K562 (cell line): ENCODE data around the gene LY6G6F. TPM values are rescaled to one million over a fixed set of nuclear protein-coding genes. Genes with fewer than 3 reads are reported as not detected.

Experiments used
- CHD2 ChIP-seq: IDR thresholded peaks from 2 replicates; pipeline ENCODE4 v1.6.1; 2011; ENCODE audit warnings: low read depth, low read length
- CXXC5 ChIP-seq: fragments of 250-450 bp; sonication (Bioruptor Pico); IDR thresholded peaks from 2 replicates; pipeline ENCODE4 v1.8.0; 2022; ENCODE audit warnings: inconsistent platforms, mild to moderate bottlenecking, moderate library complexity
- DACH1 ChIP-seq: fragments of 450-650 bp; IDR thresholded peaks from 2 replicates; pipeline ENCODE4 v1.6.1; 2018; ENCODE audit not compliant: partially characterized antibody
- ETV1 ChIP-seq: fragments of 450-650 bp; conservative IDR thresholded peaks from 2 replicates; pipeline ENCODE4 v1.6.1; 2016; ENCODE audit warnings: missing genetic modification characterization, control low read depth, low read depth, missing compliant biosample characterization
- FOXA3 ChIP-seq, 2 experiments: fragments of 450-650 bp in 1 of 2; sonication (generic) in 1 of 2; formaldehyde crosslinking; IDR thresholded peaks in 1 of 2; conservative IDR thresholded peaks in 1 of 2; 2 replicates each; pipeline versions ENCODE4 v1.4.0 to v1.8.0; 2020 to 2022; ENCODE audit warnings: mild to moderate bottlenecking in 2 of 2, missing genetic modification reagents in 1 of 2
- HNRNPUL1 ChIP-seq: fragments of 200-400 bp; formaldehyde crosslinking; IDR thresholded peaks from 2 replicates; pipeline ENCODE4 v1.6.1; 2017; ENCODE audit warnings: low read length
- JUN ChIP-seq, 2 experiments: sonication (generic) in 1 of 2; formaldehyde crosslinking in 1 of 2; IDR thresholded peaks; 2 replicates each; pipeline versions ENCODE4 v1.6.1 to v1.8.0; 2012 to 2022; ENCODE audit warnings: borderline replicate concordance in 2 of 2, mild to moderate bottlenecking in 2 of 2, improper control_type of control experiment in 1 of 2, low read depth in 1 of 2, low read length in 1 of 2, missing genetic modification reagents in 1 of 2
- L3MBTL2 ChIP-seq: fragments of 450-650 bp; IDR thresholded peaks from 2 replicates; pipeline ENCODE4 v1.6.1; 2016; ENCODE audit warnings: mild to moderate bottlenecking, moderate library complexity
- MBD1 ChIP-seq: fragments of 250-450 bp; sonication (Bioruptor Pico); IDR thresholded peaks from 2 replicates; pipeline ENCODE4 v1.8.0; 2022; ENCODE audit warnings: inconsistent platforms
- MEIS2 ChIP-seq: fragments of 450-650 bp; IDR thresholded peaks from 2 replicates; pipeline ENCODE4 v1.6.1; 2014; ENCODE audit warnings: mild to moderate bottlenecking; ENCODE audit not compliant: partially characterized antibody
- NFATC3 ChIP-seq: fragments of 450-650 bp; IDR thresholded peaks from 2 replicates; pipeline ENCODE4 v1.6.1; 2017; ENCODE audit warnings: mild to moderate bottlenecking
- NKRF ChIP-seq: fragments of 450-650 bp; IDR thresholded peaks from 2 replicates; pipeline ENCODE4 v1.6.1; 2016; ENCODE audit warnings: borderline replicate concordance
- NR0B1 ChIP-seq: fragments of 450-650 bp; IDR thresholded peaks from one replicate; pipeline ENCODE4 v1.6.1; 2018; ENCODE audit warnings: mild to moderate bottlenecking, moderate library complexity; ENCODE audit not compliant: partially characterized antibody
- PCBP1 ChIP-seq: fragments of 200-400 bp; formaldehyde crosslinking; IDR thresholded peaks from 2 replicates; pipeline ENCODE4 v1.6.1; 2018; ENCODE audit warnings: mild to moderate bottlenecking, low read depth, low read length; ENCODE audit not compliant: poor library complexity, severe bottlenecking
- PHB ChIP-seq: fragments of 250-450 bp; sonication (Bioruptor Pico); IDR thresholded peaks from 2 replicates; pipeline ENCODE4 v1.5.0; 2021
- RBM25 ChIP-seq: fragments of 200-400 bp; formaldehyde crosslinking; IDR thresholded peaks from 2 replicates; pipeline ENCODE4 v1.6.1; 2018; ENCODE audit warnings: low read length, low read depth, moderate library complexity; ENCODE audit not compliant: severe bottlenecking
- RFX5 ChIP-seq: IDR thresholded peaks from 2 replicates; pipeline ENCODE4 v1.6.1; 2011; ENCODE audit warnings: low read depth, mild to moderate bottlenecking, improper control_type of control experiment, low read length
- SETDB1 ChIP-seq: IDR thresholded peaks from one replicate; pipeline ENCODE4 v1.6.1; 2012; ENCODE audit warnings: low read length, control low read depth, inconsistent platforms
- SMARCE1 ChIP-seq: fragments of 450-650 bp; IDR thresholded peaks from 2 replicates; pipeline ENCODE4 v1.7.1; 2016; ENCODE audit warnings: mild to moderate bottlenecking
- SMC3 ChIP-seq: conservative IDR thresholded peaks from 2 replicates; pipeline ENCODE4 v1.6.1; 2011; ENCODE audit warnings: low read depth, low read length, improper control_type of control experiment; ENCODE audit not compliant: insufficient read depth
- U2AF2 ChIP-seq: fragments of 200-400 bp; formaldehyde crosslinking; optimal IDR thresholded peaks from 2 replicates; pipeline ENCODE3; 2017; ENCODE audit warnings: low read depth, mild to moderate bottlenecking, low read length
- ZBTB17 ChIP-seq: fragments of 450-650 bp; formaldehyde crosslinking; IDR thresholded peaks from 2 replicates; pipeline ENCODE4 v1.4.0; 2020; ENCODE audit warnings: mild to moderate bottlenecking
- ZC3H11A ChIP-seq: IDR thresholded peaks from 2 replicates; pipeline ENCODE4 v1.6.1; 2012; ENCODE audit warnings: low read depth, low read length, improper control_type of control experiment
- ZFP36 ChIP-seq: fragments of 150-350 bp; IDR thresholded peaks from 2 replicates; pipeline ENCODE4 v1.6.1; 2018; ENCODE audit warnings: low read length, low read depth; ENCODE audit not compliant: partially characterized antibody
- ZNF24 ChIP-seq: fragments of 450-650 bp; IDR thresholded peaks from 2 replicates; pipeline ENCODE4 v1.6.1; 2016
- ZNF384 ChIP-seq: IDR thresholded peaks from 2 replicates; pipeline ENCODE4 v1.6.1; 2012; ENCODE audit warnings: low read depth, low read length, improper control_type of control experiment
- ZNF507 ChIP-seq: conservative IDR thresholded peaks from 2 replicates; pipeline ENCODE4 v1.6.1; 2017; ENCODE audit warnings: missing genetic modification characterization, missing compliant biosample characterization
- ZNF830 ChIP-seq: fragments of 250-450 bp; sonication (Bioruptor Pico); IDR thresholded peaks from 2 replicates; pipeline ENCODE4 v1.5.0; 2021; ENCODE audit warnings: mild to moderate bottlenecking
- polyA plus RNA-seq, 8 experiments: library from polyadenylated mRNA; depleted of rRNA in 4 of 8; stranded (reverse) in 5 of 8; unstranded in 3 of 8; fragments of >200 nt; fragmentation: Nextera tagmentation in 2 of 8; fragmentation: Illumina TruSeq in 1 of 8; extraction: Ambion mirVana in 2 of 8; extraction: Trizol in 1 of 8; gene quantifications; 2 replicates each; pipeline versions ENCODE4 v1.2.1 to v1.2.3, GENCODE V29; 2011 to 2014; ENCODE audit warnings: inconsistent platforms in 1 of 8, missing spikeins in 1 of 8
- total RNA-seq, 7 experiments: library from RNA; depleted of rRNA in 6 of 7; stranded (reverse); fragments of >200 nt in 6 of 7; fragmentation: Illumina TruSeq in 2 of 7; extraction: Trizol in 2 of 7; gene quantifications; 2 replicates each; pipeline versions ENCODE4 v1.2.1 to v1.2.3, GENCODE V29; 2011 to 2021; ENCODE audit warnings: low replicate concordance in 1 of 7

The LY6G6F gene
- total and polyA plus RNA-seq, 9 of the 15 experiments (the other 6 are each of a cell fraction or from before 2014, with no cell fraction given): 0.14 to 0.50 (median 0.28) TPM; not detected in 2

GRCh38 chr6:31706599-31706998 is at the start of gene LY6G6F (continued):
- TF ChIP-seq DACH1: no peak
- no peak for TF ChIP-seq CHD2
- no peak for TF ChIP-seq ZFP36
- no peak for TF ChIP-seq RFX5
- TF ChIP-seq ZNF830 (CRISPR knock-in tag): no peak
- no peak for TF ChIP-seq ZNF507 (tag)
- no peak for TF ChIP-seq SMC3
- TF ChIP-seq NFATC3: no peak
- no peak for TF ChIP-seq RBM25
- no peak for TF ChIP-seq SMARCE1
- no peak for TF ChIP-seq HNRNPUL1
- TF ChIP-seq PCBP1: no peak
- no peak for TF ChIP-seq ZNF384
- no peak for TF ChIP-seq SETDB1
- no peak for TF ChIP-seq MBD1 (CRISPR knock-in tag)
- TF ChIP-seq JUN (IDR thresholded peaks at IDR 0.05; ENCODE audit: borderline replicate concordance, low read depth, low read length): no peak
- no peak for TF ChIP-seq JUN (CRISPR knock-in tag; IDR thresholded peaks at IDR 0.05; ENCODE audit: borderline replicate concordance)
- TF ChIP-seq U2AF2: no peak
- no peak for TF ChIP-seq ETV1 (tag)
- no peak for TF ChIP-seq MEIS2
- no peak; the same call in 1 of the 2 replicates for TF ChIP-seq CXXC5 (CRISPR knock-in tag)
- peak; percentile 33; the same call in 1 of the 2 replicates for TF ChIP-seq L3MBTL2
- 0 out of 2 replicates have a peak, but pooled peaks have one; percentile 24 for TF ChIP-seq ZC3H11A
- TF ChIP-seq FOXA3 (CRISPR knock-in tag; conservative IDR thresholded peaks at IDR 0.05 in 1 of 2, IDR thresholded peaks at IDR 0.05 in 1 of 2): no peak
- no peak for TF ChIP-seq PHB (CRISPR knock-in tag)
- no peak for TF ChIP-seq ZBTB17 (CRISPR knock-in tag)
- no peak for TF ChIP-seq ZNF24
- TF ChIP-seq NR0B1: no peak
- TF ChIP-seq NKRF: no peak
